Tibial nerve (tissue), 4 donors: Measurements from ENCODE around the gene SPON1. TPM values are rescaled to one million over a fixed set of nuclear protein-coding genes. Genes with fewer than 3 reads are reported as not detected.
"Not testable (repeated sequence)": the region's sequence is repeated elsewhere in the genome, so short reads cannot be mapped to it uniquely, and the experiment has no call there.

Experiments
- DNase-seq, 2 donors: peaks; one replicate each; pipeline ENCODE4 v3.0.0-alpha.2; 2019; ENCODE audit warnings: low spot score in 2 of 2
- H3K27ac ChIP-seq, 4 donors: fragments of 200-600 bp; sonication (generic) in 3 of 4; one replicate each; pipeline ENCODE4 v1.5.1; 2017 to 2019; ENCODE audit warnings: mild to moderate bottlenecking in 1 of 4
- H3K27me3 ChIP-seq, 2 donors: fragments of 200-600 bp; sonication (generic) in 1 of 2; one replicate each; pipeline versions ENCODE4 v1.5.1 to v1.6.0; 2017 to 2019
- H3K36me3 ChIP-seq, 3 donors: fragments of 200-600 bp; sonication (generic); one replicate each; pipeline ENCODE4 v1.5.1; 2018 to 2019
- H3K4me1 ChIP-seq, 4 donors: fragments of 200-600 bp; sonication (generic) in 3 of 4; one replicate each; pipeline ENCODE4 v1.5.1; 2017 to 2019
- H3K4me3 ChIP-seq, 4 donors: fragments of 200-600 bp; sonication (generic) in 3 of 4; one replicate each; pipeline ENCODE4 v1.5.1; 2017 to 2019; ENCODE audit warnings: mild to moderate bottlenecking in 1 of 4, moderate library complexity in 1 of 4
- H3K9me3 ChIP-seq, 4 donors: fragments of 200-600 bp; sonication (generic) in 3 of 4; one replicate each; pipeline ENCODE4 v1.5.1; 2017 to 2019
- EP300 ChIP-seq, 2 donors: sonication (generic); formaldehyde crosslinking; IDR thresholded peaks; one replicate each; pipeline ENCODE4 v1.6.1; 2017; ENCODE audit warnings: antibody characterized with exemption in 2 of 2, mild to moderate bottlenecking in 1 of 2
- POLR2A ChIP-seq, 2 donors: fragments of 450-650 bp; IDR thresholded peaks; one replicate each; pipeline ENCODE4 v1.6.1; 2017; ENCODE audit warnings: antibody characterized with exemption in 2 of 2, mild to moderate bottlenecking in 2 of 2, moderate library complexity in 2 of 2
- WGBS, 2 donors: methylation state at CpG; one replicate each; pipeline ENCODE4 v1.1.5; 2018; 5-methylcytosine and 5-hydroxymethylcytosine counted together
- total RNA-seq, 4 donors: library from RNA; depleted of rRNA; stranded (reverse); fragments of >200 nt; gene quantifications; one replicate each; pipeline ENCODE4 v1.1.0, GENCODE V29; 2016
- TF ChIP-seq, protein P1 (sequence below), 5 experiments: fragments of 200-600 bp in 3 of 5; fragments of 450-650 bp in 2 of 5; sonication (generic) in 3 of 5; IDR thresholded peaks; one replicate each; pipeline ENCODE4 v1.5.1; 2016 to 2019; ENCODE audit warnings: antibody characterized with exemption in 5 of 5, mild to moderate bottlenecking in 3 of 5, moderate library complexity in 2 of 5

The SPON1 gene
- total RNA-seq, 4 donors from 2014 or later, result 13.5 to 33.9 (median 30.2) TPM

DNA sequence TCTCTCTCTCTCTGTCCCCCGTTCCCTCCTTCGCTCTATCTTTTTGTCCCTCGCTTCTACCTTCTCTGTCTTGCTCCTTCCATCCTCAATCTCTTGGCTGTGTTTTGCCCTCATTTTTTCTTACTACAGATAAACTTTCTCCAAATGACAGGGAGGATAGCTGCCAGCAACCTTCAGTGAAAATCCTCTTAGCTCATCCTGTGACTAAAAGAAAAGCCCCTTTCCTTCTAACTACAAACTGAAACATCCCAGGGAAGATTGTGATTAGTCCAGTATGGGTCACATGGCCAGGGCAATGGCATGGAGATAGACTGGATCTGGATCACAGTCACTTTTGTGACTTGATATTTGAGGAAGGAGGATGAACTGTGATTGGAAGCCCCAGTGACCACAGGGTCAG is 10.4 kb downstream of the SPON1 start:
- no peaks in the 10 kb centered on the region for H3K9me3 ChIP-seq
- TF ChIP-seq EP300 (IDR thresholded peaks at IDR 0.05) (no peak), POLR2A (IDR thresholded peaks at IDR 0.05) (no peak)
- TF ChIP-seq, protein P1, sequence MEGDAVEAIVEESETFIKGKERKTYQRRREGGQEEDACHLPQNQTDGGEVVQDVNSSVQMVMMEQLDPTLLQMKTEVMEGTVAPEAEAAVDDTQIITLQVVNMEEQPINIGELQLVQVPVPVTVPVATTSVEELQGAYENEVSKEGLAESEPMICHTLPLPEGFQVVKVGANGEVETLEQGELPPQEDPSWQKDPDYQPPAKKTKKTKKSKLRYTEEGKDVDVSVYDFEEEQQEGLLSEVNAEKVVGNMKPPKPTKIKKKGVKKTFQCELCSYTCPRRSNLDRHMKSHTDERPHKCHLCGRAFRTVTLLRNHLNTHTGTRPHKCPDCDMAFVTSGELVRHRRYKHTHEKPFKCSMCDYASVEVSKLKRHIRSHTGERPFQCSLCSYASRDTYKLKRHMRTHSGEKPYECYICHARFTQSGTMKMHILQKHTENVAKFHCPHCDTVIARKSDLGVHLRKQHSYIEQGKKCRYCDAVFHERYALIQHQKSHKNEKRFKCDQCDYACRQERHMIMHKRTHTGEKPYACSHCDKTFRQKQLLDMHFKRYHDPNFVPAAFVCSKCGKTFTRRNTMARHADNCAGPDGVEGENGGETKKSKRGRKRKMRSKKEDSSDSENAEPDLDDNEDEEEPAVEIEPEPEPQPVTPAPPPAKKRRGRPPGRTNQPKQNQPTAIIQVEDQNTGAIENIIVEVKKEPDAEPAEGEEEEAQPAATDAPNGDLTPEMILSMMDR (IDR thresholded peaks at IDR 0.05), result no peak
- DNase-seq, result no peak
- no peak overlapping the region for H3K27ac ChIP-seq
- H3K4me1 ChIP-seq, result peaks cover 0 to 7% (median 0%) of the 10 kb centered on the region in 4 donors
- peaks cover 0 to 3% of the 10 kb centered on the region in 2 donors for H3K27me3 ChIP-seq
- H3K36me3 ChIP-seq, result no peaks in the 10 kb centered on the region
- H3K4me3 ChIP-seq, result no peak overlapping the region
- 93 to 96% methylated on average over 3 of the region's 3 CpGs for WGBS, 2 donors

DNA sequence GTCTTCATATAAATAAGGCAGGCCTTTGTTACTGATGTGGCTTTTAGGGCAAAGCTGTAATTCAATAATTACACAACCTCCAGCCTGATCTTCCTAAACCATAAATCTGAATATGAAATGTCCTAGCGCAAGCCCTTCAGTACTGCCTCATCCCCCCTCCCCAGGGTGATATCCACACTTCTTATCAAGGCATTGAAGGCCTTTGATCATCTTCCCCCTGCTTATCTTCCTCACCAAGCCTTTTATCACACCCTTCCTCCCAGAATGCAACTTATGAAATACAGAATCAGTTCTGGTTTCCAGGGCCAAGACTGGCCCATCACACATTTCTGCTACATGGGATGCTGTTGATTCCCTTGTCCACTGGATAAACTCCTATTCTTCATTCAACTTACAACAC is 12.1 kb downstream of the SPON1 start:
- Histone ChIP-seq H3K9me3 (no peaks in the 10 kb centered on the region), H3K27ac (no peak overlapping the region), H3K27me3 (peaks cover 0 to 3% of the 10 kb centered on the region in 2 donors), H3K36me3 (no peaks in the 10 kb centered on the region), H3K4me3 (no peak overlapping the region), H3K4me1 (peaks cover 0 to 7% (median 0%) of the 10 kb centered on the region in 4 donors)
- 65 to 71% methylated on average over 1 of the region's 1 CpG for WGBS, 2 donors
- DNase-seq, result no peak
- TF ChIP-seq EP300 (IDR thresholded peaks at IDR 0.05) (no peak), POLR2A (IDR thresholded peaks at IDR 0.05) (no peak)
- TF ChIP-seq, protein P1 (IDR thresholded peaks at IDR 0.05), result no peak

DNA sequence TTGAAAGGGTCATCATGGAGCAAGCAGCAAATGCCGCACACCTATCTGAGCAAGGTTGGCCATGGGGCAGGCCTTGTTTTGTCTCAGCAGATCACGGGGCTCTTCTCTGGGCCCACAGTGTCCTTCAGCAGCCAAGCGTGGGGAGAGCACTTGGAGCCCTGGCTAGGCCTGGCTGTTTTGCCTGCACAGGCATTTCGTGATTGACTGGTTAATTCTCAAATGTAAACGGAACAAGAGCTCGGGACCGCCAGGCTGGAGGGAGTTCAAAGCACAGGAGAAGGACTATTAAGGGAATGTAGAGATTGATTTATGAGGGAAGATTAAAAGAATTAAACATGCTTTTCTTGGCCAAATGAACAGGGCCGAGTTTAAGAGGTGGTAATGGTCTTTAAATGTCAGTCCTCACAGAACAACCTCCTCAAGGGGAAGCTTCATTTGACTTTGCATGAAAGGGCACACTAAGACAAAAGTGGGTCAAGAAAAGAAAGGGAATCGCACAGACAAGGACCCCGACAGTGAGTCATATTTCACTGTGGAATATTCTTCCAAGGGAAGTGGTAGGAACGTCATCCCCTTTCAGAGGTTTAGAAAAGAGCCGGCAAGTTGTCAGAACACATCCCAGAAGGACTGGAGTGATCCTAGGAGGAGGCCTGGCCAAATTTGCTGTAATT is 20.7 kb downstream of the SPON1 start:
- TF ChIP-seq POLR2A (IDR thresholded peaks at IDR 0.05), result no peak
- TF ChIP-seq, protein P1 (IDR thresholded peaks at IDR 0.05), result no peak
- no peak for TF ChIP-seq EP300 (IDR thresholded peaks at IDR 0.05)

DNA sequence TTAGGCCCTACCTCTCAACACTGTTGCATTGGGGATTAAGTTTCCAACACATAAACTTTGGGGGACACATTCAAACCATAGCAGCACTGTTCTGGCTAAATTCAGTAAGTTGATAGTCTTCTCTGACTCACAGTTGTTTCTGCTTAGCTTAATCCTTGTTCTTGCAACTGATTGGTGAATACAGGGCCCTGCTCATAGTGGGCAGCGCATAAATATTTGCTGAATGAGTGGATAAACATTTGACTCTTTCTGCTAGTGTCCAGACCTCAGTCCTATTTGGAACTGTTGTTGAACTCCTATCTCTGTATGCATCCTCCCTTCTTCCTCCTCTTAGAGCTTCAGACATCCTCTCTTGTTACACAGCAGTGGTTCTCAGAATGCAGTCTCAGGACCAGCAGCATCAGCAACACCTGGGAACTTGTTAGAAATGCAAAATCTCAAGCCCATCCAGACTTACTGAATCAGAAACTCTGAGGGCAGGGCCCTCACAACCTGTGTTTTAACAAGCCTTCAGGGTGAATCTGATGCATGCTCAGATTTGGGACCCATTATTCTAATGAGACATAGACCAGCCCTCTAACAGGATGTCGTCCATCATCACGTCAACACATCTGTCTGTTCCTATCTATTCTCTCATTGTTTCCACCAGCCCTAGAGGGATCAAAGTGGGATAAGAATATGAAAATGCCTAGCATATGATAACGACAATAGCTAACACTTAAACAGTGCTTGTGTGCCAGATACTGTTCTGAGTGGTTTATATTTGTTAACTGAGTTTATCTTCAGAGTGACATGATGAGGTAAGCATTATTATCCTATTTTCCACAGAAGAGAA is 22.3 kb downstream of the SPON1 start:
- Histone ChIP-seq H3K27ac (no peak overlapping the region), H3K4me3 (no peak overlapping the region), H3K4me1 (no peaks in the 10 kb centered on the region), H3K36me3 (no peaks in the 10 kb centered on the region), H3K27me3 (no peaks in the 10 kb centered on the region), H3K9me3 (no peaks in the 10 kb centered on the region)
- TF ChIP-seq POLR2A (IDR thresholded peaks at IDR 0.05) (no peak), EP300 (IDR thresholded peaks at IDR 0.05) (no peak)
- TF ChIP-seq, protein P1 (IDR thresholded peaks at IDR 0.05), result no peak
- WGBS, 2 donors, result 68 to 69% methylated on average over 4 of the region's 4 CpGs
- no peak for DNase-seq

More for the DNA sequence above, 20.7 kb downstream of the SPON1 start:
- no peak for DNase-seq
- no peaks in the 10 kb centered on the region for H3K4me1 ChIP-seq
- WGBS, 2 donors, result 55 to 59% methylated on average over 12 of the region's 12 CpGs
- no peaks in the 10 kb centered on the region for H3K36me3 ChIP-seq
- H3K27ac ChIP-seq, result no peak overlapping the region
- H3K4me3 ChIP-seq, result no peak overlapping the region
- H3K9me3 ChIP-seq, result no peaks in the 10 kb centered on the region
- H3K27me3 ChIP-seq, result no peaks in the 10 kb centered on the region

DNA sequence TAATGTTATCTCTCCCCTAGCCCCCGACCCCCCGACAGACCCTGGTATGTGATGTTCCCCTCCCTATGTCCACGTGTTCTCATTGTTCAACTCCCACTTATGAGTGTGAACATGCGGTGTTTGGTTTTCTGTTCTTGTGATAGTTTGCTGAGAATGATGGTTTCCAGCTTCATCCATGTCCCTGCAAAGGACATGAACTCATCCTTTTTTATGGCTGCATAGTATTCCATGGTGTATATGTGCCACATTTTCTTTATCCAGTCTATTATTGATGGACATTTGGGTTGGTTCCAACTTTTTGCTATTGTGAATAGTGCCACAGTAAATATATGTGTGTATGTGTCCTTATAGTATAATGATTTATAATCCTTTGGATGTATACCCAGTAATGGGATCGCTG is 24.2 kb downstream of the SPON1 start:
- not testable (repeated sequence) for H3K27ac ChIP-seq, H3K27me3 ChIP-seq, DNase-seq, H3K4me1 ChIP-seq, H3K4me3 ChIP-seq, H3K36me3 ChIP-seq, H3K9me3 ChIP-seq
- WGBS, 2 donors, result 92 to 96% methylated on average over 5 of the region's 5 CpGs

DNA sequence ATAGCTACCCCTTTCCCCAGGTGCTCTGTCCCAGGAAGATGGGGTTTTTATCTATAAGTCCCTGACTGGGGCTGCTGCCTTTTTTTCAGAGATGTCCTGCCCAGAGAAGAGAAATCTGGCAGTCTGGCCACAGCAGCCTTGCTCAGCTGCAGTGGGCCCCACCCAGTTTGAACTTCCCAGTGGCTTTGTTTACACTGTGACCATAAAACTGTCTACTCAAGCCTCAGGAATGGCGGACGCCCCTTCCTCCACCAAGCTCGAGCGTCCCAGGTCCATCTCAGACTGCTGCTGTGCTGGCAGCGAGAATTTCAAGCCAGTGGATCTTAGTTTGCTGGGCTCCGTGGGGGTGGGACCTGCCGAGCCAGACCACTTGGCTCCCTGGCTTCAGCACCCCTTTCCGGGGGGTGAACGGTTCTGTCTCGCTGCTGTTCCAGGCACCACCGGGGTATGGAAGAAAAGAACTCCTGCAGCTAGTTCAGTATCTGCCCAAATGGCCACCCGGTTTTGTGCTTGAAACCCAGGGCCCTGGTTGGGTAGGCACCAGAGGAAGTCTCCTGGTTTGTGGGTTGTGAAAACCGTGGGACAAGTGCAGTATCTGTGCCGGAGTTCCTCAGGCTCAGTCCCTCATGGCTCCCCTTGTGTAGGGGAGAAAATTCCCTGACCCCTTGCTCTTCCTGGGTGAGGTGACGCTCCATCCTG is 29.8 kb downstream of the SPON1 start:
- not testable (repeated sequence) for H3K27ac ChIP-seq, DNase-seq, H3K4me3 ChIP-seq, H3K36me3 ChIP-seq, H3K27me3 ChIP-seq, H3K4me1 ChIP-seq, H3K9me3 ChIP-seq
- WGBS, 2 donors, result 67 to 75% methylated on average over 15 of the region's 15 CpGs
